Activated naive CD4-positive, alpha-beta T cell treated with Interleukin-2 at 50 U/mL for 16 hours (primary cell): ENCODE measurements around the gene XBP1.
"Not testable (repeated sequence)": the region's sequence is repeated elsewhere in the genome, so short reads cannot be mapped to it uniquely, and the experiment has no call there.

Experiments used
- DNase-seq: peaks from one replicate; pipeline ENCODE4 v3.0.0-alpha.2; 2020

XBP1 gene

DNA sequence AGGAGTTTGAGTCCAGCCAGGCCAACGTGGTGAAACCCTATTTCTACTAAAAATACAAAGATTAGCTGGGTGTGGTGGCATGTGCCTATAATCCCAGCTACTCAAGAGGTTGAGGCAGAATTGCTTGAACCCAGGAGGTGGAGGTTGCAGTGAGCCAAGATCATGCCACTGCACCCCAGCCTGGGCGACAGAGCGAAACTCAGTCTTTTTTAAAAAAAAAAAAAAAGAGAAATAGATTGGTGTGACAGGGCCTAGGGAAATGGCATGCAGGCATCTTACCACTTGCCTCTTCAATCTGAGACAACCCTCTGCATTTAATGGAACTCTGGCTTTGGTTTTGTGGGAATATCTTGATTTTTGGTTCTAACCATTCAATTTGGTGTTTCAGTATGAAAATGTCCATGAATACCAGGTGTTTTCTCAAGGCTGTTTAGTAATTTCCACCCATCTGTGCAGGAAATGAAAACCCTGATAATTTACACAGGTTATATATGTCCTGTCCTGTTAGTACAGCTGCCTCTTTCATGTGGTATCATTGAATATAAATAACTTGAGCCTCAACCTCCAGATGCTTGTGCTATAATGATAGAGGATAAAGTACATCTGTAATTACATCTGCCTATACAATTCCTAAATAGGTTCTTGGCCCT lies 8.4 kb downstream of the XBP1 start:
- DNase-seq: no peak

DNA sequence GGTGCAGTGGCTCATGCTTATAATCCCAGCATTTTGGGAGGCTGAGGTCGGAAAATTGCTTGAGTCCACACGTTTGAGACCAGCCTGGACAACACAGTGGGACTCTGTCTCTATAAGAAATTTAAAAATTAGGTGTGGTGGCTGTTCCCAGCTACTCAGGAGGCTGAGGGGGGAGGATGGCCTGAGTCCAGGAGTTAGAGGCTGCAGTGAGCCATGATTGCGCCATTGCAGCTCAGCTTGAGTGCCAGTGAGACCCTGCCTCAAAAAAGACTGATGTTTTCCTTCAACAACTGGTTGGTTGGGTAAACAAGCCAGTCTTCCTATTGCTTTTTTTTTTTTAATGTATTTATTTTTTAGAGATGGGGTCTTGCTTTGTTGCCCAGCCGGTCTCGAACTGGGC lies 9.2 kb downstream of the XBP1 start:
- DNase-seq: no peak

DNA sequence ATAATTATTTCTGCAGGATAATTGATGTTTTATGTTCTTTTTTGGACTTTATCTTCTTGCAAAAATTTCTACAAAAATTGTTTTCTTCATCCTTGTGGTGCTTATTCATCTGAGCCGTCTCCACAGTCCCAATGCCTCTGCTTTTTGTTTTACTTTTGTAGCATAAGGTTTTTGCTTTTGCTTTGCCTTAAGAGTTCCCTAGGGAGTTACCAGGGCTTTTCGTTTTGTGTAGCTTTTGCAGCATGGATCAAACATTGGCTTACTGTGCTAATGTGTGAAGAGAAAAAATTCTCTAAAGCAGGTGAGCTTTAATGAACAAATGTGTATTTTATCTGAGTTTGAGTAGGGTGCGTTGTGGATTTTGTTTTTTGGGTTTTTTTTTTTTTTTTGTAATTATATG lies 11.8 kb downstream of the XBP1 start:
- no peak for DNase-seq

DNA sequence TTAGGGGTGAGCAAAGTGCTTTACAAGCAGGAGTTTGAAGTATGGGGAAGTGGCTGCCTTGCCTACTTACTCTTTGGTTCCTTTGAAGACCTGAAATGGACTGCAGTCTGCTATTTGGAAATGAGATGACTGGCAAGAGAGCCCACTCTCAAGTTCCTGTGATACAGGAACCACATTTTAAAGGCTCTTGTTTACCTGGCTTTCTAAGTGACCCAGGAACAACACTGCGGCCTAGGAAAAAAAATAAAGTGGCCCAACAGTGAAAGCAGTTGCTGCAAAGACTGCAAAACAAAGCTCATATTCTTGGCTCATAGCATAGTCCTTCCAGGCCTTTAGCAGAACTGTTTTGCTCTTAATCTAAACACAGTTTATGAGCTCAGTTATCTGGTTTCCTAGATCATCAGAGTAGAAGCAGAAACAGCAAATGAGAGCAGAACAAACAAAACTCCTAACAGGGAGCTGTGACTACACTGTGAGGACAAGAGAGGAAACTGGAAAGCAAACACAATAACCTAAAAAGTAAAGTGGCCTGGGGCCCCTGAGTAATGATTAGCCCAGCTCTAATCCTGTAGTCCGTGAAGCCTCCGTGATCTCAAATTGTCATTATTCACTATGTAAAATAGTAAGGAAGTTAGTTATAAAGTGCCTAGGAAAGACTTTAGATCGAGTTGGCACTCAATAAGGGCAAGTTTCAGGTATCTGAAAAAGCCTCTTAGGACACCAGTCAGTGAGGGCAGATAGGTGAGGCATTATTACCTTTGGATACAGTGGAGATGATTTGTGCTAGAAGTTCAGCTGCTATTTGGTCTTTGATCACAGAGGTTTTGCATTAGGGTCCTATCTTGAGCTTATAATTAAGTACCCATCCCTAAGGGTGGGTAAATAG lies 16.3 kb downstream of the XBP1 start:
- DNase-seq: no peak

DNA sequence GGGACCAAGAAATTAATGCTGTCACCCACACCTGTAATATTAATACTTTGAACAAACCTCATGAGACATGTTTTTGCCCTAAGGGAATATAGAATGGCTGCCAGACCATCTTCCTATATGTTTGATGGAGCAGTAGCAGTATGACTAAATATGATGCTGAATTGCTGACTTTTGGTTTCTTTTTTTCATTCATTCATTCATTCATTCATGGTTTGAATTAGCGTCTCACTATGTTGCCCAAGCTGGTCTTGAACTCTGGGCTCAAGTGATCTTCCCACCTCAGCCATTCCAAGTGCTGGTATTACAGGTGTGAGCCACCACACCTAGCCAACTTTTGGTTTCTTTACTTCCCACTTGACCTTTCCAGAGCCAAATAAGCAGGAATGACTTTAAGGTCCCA lies 20.1 kb downstream of the XBP1 start:
- no peak for DNase-seq

DNA sequence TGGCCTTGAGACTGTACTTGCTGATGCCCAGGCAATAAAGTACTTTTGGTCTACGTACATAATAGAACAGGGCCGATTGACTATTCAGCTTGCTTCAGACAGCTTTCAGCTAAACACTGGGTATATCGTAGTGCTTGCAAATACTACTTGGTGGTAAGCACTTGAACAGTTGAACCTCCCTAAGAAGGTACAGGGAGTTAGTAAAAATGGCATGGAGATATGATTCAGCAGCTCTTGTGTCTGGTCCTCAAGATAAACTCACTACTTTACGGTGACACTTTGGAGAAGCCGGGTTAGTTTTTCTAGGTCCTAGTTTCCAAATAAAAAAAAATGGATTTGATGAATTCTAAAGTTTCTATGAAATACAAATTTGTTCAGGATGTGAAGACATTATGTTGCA lies 20.5 kb downstream of the XBP1 start:
- DNase-seq: no peak

DNA sequence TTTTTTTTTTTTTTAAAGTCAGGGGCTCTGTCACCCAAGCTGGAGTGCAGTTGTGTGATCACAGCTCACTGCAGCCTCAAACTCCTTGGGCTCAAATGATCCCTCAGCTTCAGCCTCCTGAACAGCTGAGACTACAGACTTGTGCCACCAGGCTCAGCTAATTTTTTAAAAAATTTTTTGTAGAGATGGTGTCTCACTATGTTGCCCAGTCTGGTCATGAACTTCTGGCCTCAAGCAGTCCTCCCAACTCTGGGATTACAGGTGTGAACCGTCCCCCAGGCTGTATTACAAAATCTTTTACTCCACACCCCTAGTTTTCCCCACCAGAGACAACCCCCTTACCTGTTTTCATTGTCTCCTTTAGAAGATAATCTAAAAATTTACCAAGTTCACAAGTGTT lies 26.0 kb downstream of the XBP1 start:
- no peak for DNase-seq

DNA sequence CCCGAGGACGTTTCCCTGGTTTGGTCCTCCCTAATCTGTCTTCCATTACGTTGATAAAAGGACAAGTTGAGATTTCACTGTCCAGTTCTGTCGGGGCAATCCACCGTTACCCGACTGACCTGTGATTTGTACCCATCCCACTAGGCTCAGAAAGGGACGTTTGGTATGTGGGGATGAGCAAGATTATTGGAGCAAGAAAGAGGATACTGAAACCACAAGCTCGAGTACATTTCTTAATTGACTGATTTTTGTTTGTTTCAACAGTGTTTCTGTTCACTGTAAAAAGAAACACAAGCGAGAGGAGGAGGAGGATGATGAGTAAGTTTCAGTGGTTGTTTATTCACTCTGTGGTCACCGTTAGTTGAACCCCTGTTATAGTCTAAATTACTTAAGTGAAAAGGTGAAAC lies 26.9 kb downstream of the XBP1 start:
- DNase-seq: no peak

DNA sequence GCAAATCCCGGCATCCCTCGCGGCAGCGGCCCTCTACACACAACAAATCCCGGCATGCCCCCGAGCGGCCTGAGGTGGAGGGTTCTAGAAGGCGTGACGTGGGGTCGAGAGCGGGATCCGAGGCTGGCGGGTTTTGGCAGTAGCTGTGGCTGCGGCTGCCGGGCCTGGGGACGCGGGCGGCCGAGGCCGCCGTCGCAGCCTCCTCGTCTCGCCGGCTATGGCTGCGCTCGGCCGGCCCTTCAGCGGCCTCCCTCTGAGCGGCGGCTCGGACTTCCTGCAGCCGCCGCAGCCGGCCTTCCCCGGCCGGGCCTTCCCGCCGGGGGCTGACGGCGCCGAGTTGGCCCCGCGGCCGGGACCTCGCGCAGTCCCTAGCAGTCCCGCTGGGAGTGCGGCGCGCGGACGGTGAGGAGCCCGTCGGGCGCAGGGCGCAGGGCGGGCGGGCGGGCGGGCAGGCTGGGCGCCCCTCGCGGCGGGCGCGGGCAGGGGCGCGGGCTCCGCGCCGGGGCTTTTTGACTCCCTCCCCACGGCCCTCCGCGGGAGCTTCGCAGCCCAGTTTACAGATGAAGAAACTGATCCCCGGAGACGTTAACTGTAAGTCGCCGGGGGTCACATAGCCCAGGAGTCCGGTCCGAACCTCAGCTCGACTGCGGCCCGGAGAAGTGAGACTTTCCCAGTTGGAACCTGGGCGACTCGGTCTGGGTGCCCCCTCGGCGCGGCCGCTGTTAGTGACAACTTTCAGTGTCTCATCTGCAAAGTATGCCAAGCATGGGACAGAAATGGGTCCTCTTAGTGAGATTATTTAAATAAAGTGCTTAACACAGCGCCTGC lies 27.5 kb downstream of the XBP1 start, which contains the start of gene CCDC117:
Gene CCDC117 (plus strand): TSS at position 63 of the 828 bp plus-strand sequence. CDS start 155 bp downstream, at position 218.
- peak; percentile 92 for DNase-seq

DNA sequence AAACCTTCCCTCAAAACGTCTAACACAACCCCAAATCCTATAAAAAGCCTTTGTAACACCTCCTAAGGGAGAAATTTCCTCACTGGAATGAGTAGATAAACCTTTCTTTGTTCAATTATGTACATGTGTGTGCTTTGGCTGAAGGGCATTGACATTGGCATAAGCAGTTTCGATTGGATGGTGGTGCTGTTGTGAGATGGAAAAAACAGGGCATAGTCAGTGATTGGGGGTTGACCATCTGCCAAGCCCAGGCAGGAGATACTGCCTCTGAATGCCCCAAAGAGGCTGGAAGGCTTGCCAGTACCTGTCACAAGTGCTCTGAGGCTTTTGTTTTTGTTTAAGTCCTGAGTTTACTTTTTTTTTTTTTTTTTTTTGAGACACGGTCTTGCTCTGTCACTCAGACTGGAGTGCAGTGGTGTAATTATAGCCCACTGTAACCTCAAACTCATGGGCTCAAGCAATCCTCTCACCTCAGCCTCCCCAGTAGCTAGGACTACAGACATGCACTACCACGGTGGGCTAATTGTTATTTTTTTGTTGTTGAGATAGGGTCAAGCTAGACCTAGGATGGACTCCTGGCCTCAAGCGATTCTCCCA lies 29.1 kb downstream of the XBP1 start:
- no peak for DNase-seq

DNA sequence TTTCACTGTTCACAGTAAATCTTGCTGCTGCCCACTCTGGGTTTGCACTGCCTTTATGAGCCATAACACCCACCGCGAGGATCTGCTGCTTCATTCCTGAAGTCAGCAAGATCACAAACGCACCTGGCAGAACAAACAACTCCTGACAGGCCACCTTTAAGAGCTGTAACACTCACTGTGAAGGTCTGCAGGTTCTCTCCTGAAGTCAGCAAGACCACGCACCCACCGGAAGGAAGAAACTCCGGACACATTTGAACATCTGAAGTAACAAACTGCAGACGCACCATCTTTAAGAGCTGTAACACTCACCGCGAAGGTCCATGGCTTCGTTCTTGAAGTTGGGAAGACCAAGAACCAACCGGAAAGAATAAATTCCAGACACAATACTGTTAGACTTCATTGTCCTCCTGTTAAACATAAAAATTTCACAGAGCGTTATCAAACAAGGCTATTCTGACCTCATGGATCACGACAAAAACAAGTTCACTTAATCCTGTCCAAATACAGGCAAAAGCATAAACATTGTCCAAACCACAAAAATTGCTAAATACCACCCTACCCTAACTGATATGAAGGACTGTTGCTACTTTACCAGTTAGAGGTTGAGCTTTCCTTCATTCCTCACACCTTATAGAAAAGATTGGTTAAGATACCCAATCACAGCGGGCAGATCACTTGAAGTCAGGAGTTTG lies 30.8 kb downstream of the XBP1 start:
- no peak for DNase-seq

DNA sequence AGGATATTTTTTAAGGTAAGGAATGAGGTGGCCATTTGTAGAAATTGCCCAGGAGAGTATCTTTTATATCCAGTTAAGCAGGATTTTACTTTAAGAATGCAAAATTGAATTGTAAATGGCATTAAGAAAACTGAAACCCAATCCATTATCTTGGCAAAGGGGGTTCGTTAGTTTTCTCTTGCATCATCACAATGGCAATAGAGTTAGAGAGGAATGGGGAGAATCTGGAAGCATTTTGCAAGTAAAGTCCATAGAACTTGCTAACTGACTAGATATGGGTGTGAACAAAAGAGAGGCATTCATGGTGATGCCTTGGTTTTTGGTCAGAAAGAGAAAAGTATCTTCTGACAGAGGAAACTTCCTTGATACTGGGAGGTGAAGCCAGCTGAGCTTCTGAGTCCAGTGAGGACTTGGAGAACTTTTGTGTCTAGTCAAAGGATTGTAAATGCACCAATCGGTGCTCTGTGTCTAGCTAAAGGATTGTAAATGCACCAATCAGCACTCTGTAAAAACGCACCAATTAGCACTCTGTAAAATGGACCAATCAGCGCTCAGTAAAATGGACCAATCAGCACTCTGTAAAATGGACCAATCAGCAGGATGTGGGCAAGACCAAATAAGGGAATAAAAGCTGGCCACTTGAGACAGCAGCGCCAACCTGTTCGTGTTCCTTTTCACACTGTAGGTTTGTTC lies 31.5 kb downstream of the XBP1 start:
- no peak for DNase-seq

DNA sequence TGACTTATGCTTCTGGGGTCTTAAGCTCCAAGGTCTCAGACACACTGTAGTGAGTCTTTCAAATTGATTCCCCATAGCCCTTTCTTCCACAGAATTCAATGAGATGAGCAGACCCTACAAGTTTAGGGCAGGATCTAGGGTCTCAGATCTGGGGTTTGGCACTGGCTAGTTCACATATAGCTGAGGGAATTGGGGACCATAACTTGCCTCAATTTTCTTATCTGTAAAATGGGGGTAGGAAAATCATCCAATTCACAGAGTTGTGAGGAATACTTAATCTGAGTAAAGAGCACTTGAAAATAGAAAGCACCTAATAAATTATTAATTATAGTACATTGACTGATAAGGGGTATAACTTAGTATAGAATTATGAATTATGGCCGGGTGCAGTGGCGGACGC lies 33.7 kb downstream of the XBP1 start:
- DNase-seq: no peak

DNA sequence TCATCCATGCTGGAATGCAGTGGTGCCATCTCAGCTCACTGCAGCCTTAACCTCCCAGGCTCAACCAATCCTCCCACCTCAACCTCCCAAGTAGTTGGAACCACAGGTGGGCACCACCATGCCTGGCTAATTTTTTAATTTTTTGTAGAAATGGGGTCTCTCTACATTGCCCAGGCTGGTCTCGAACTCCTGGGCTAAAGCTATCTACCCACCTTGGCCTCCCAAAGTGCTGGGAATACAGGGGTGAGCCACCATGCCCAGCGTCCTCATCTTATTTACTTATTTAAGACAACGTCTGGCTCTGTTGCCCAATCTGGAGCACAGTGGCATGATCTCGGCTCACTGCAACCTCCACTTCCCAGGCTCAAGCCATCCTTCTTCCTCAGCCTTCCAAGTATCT lies 38.4 kb downstream of the XBP1 start:
- DNase-seq: not testable (repeated sequence)

DNA sequence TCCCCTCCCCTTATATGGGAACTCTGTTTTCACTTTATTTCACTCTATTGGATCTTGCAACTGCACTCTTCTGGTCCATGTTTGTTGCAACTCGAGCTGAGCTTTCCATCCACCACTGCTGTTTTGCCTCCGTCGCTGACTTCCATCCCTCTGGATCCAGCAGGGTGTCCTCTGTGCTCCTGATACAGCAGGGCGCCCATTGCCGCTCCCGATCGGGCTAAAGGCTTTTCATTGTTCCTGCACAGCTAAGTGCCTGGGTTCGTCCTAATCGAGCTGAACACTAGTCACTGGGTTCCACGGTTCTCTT lies 39.0 kb downstream of the XBP1 start:
- no peak for DNase-seq

DNA sequence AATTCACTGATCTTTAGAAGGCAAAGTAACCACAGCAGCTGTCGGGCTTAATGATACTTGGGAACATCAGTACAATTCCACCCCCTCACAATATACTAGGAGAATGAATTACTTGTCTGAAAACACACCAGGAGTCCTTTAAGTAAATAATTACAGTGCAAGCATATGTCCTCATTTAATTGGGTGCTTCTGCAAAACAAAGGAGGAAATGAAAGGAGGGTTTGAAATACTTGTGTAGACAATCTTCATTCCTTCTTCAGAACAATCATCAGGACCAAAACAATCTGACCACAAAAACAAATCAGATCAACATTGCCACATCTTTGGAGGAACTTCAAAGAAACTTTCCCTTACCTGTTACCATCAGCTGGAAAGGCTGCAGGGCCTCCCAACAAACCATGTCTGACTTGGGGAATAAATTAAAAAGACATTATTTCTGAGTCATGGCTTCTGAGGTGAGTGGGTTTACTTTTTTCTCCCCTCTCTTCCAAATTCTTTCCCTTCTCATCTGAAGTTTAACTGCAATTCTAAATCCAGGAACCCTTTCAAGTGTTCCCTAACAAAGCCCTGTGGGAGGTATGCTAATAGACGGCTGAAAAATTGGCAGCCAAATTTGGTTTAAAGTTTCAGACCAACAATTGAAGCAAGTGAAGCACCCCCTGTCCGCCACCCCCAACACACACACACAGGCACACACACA lies 40.4 kb downstream of the XBP1 start:
- DNase-seq: no peak

DNA sequence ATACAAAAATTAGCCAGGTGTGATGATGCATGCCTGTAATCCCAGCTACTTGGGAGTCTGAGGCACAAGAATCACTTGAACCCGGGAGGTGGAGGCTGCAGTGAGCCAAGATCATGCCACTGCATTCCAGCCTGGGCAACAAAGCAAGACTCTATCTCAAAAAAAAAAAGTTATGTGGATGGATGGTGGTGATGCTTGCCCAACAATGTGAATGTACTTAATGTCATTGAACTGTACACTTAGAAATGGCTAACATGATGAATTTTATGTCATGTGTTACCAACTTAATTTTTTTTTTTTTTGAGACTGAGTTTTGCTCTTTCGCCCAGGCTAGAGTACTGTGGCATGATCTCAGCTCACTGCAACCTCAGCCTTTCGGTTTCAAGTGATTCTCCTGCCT lies 45.9 kb downstream of the XBP1 start:
- not testable (repeated sequence) for DNase-seq

DNA sequence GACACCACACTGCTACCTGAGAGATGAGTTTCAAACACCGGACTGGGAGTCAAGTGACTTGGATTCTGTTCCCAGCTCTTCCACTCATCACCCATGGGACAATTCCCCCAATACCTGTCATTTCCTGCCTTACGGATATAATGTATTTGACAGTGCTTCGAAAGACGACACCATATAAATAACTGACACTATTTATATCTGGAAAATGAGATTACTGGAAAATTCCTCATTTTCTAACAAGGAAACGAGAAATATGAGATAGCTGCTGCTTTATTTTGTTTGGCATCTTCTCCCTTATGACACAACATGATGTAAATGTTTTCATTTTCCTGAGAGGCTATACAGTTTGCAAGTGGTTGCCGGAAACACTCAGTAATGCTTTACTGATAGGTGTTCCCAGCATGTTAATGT lies 49.9 kb downstream of the XBP1 start:
- no peak for DNase-seq
